ENCODE data around the gene SCGB3A2.

The SCGB3A2 gene

DNA sequence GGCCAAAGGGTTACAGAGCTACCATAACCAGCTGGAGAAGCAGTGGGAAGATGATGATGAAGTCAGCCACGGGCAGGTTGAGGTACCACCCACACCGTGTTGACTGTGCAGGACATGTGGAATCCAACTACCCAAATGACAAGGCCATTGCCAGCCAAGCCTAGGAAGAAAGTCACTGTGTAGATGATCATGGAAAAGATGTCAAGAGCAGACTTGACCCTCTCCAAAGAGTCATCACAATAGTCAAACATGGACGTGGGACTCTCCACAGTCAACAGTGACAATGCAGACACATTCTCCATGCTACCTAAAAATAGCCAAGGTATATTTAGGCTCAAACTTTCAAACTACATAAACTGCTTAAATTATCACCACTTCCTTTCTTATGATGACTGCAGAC is 26.1 kb upstream of the SCGB3A2 start:
- Histone ChIP-seq H3K4me3 (ENCODE audit: low read depth, low read length) (no peak overlapping the region), H3K36me3 (no peaks in the 10 kb centered on the region), H3K27ac (no peak overlapping the region), H3K27me3 (ENCODE audit: insufficient read depth, low read depth, severe bottlenecking) (no peaks in the 10 kb centered on the region), H3K9me3 (ENCODE audit: severe bottlenecking) (no peaks in the 10 kb centered on the region)
- TF ChIP-seq, protein P1, sequence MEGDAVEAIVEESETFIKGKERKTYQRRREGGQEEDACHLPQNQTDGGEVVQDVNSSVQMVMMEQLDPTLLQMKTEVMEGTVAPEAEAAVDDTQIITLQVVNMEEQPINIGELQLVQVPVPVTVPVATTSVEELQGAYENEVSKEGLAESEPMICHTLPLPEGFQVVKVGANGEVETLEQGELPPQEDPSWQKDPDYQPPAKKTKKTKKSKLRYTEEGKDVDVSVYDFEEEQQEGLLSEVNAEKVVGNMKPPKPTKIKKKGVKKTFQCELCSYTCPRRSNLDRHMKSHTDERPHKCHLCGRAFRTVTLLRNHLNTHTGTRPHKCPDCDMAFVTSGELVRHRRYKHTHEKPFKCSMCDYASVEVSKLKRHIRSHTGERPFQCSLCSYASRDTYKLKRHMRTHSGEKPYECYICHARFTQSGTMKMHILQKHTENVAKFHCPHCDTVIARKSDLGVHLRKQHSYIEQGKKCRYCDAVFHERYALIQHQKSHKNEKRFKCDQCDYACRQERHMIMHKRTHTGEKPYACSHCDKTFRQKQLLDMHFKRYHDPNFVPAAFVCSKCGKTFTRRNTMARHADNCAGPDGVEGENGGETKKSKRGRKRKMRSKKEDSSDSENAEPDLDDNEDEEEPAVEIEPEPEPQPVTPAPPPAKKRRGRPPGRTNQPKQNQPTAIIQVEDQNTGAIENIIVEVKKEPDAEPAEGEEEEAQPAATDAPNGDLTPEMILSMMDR (IDR thresholded peaks at IDR 0.05; ENCODE audit: low read depth, low read length) = no peak
- DNase-seq = no peak

DNA sequence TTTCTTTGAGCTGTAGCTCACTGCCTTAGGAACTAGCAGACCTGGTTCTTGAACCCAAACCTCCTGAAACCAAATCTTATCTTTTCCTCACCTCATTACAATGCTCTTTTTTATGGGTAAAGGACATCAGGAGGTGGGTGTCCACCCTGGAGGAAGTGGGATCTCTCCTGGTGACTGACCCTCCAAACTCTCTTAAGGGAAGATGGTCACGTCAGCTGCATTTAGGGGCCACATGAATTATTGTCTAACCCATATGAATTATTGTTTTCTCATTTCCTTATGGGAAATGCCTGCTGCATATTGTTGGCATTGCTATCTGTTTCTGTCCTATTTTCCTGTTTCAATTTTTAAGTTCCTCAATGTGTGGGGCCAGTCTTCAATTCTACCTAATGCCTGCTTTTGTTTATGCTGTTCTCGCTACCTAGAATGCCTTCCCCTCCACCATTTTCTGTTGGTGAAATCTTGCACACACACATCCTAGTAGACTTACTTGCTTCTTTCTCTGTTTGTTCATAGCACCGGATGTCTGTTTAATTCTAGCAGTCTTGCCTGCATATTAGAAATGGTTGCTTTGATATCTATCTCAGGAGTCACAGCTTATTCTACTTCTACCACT is 25.0 kb upstream of the SCGB3A2 start:
- Histone ChIP-seq H3K27me3 (ENCODE audit: insufficient read depth, low read depth, severe bottlenecking) (no peaks in the 10 kb centered on the region), H3K36me3 (no peaks in the 10 kb centered on the region), H3K9me3 (ENCODE audit: severe bottlenecking) (no peaks in the 10 kb centered on the region), H3K27ac (no peak overlapping the region), H3K4me3 (ENCODE audit: low read depth, low read length) (no peak overlapping the region)
- TF ChIP-seq, protein P1 (IDR thresholded peaks at IDR 0.05; ENCODE audit: low read depth, low read length) = no peak
- no peak for DNase-seq

DNA sequence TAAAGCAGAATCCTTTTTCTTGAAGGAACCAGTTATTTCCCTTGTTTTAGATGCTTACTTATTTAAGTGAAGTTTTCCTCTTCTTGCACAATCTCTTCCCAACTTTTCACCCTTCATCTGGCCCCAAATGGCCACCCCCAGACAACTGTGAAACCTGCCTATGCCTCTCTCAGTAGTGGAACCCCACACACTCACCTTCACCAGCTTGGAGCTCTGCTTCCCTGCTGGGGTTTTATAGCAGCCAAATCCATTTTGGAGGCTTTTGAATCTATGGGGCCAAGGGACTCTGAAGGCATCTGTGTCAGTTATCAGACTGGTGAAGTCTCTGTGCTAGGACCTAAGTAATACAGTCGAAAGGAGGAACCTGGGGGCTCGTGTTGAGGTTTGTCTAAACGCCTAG is 24.2 kb upstream of the SCGB3A2 start:
- Histone ChIP-seq H3K27ac (no peak overlapping the region), H3K9me3 (ENCODE audit: severe bottlenecking) (no peaks in the 10 kb centered on the region), H3K27me3 (ENCODE audit: insufficient read depth, low read depth, severe bottlenecking) (no peaks in the 10 kb centered on the region), H3K36me3 (no peaks in the 10 kb centered on the region), H3K4me3 (ENCODE audit: low read depth, low read length) (no peak overlapping the region)
- TF ChIP-seq, protein P1 (IDR thresholded peaks at IDR 0.05; ENCODE audit: low read depth, low read length) = no peak
- DNase-seq = no peak

DNA sequence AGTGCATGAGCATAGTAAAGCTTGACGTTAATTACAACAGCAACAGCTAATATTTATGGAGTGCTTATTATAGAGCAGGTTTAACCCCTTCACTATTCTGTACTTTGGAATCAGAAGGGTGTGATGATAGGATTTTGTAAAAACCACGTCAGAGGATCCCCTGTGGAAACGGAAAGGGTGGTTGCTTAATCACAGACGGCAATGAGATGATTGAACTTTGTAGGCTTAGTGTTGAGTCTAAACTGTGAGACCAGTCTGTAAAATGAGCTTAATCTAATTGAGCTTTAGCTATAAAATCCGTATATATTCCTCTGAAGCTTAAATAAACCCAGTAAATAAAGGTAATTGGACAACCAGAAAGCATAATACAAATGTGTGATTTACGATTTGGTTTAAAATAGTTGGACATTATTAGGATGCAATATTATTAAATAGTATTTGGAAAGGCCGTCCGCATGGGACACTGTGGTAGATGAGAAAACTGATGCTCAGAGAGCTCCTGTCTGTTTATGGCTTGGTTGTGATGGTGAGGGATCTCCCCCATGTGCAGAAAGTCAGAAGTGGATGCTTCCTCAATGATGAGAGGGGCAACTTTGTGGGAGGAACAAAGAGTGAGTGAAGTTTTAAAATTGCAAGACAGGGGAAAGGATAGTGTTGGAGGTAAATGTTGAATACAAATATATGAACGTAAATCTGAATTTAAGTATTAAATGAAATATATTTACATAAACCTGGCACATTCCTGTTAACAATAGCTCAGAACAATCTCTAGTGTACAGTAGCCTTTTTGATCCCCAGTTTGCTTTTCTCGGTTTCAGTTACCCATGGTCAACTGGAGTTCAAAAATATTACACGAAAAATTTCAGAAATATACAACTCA is 23.4 kb upstream of the SCGB3A2 start:
- Histone ChIP-seq H3K36me3 (no peaks in the 10 kb centered on the region), H3K27ac (no peak overlapping the region), H3K27me3 (ENCODE audit: insufficient read depth, low read depth, severe bottlenecking) (no peaks in the 10 kb centered on the region), H3K4me3 (ENCODE audit: low read depth, low read length) (no peak overlapping the region), H3K9me3 (ENCODE audit: severe bottlenecking) (no peaks in the 10 kb centered on the region)
- TF ChIP-seq, protein P1 (IDR thresholded peaks at IDR 0.05; ENCODE audit: low read depth, low read length) = no peak
- no peak for DNase-seq

DNA sequence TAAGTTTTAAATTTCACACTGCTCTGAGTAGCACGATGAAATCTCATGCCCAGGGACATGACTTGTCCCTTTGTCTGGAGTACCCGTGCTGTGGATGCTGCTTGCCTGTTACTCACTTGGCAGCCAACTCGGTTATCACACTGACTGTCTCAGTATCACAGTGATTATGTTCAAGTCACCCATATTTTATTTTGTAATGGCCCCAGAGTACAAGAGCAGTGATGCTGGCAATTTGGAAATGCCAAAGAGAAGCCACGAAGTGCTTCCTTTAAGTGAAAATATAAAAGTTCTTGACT is 22.8 kb upstream of the SCGB3A2 start:
- H3K4me3 ChIP-seq (ENCODE audit: low read depth, low read length) = no peak overlapping the region
- TF ChIP-seq, protein P1 (IDR thresholded peaks at IDR 0.05; ENCODE audit: low read depth, low read length) = no peak
- H3K27ac ChIP-seq = no peak overlapping the region
- DNase-seq = no peak
- no peaks in the 10 kb centered on the region for H3K9me3 ChIP-seq (ENCODE audit: severe bottlenecking)
- H3K27me3 ChIP-seq (ENCODE audit: insufficient read depth, low read depth, severe bottlenecking) = no peaks in the 10 kb centered on the region
- no peaks in the 10 kb centered on the region for H3K36me3 ChIP-seq

Measured in WERI-Rb-1 (cell line).